ENCODE results near the gene ZNF594.

GRCh38 chr17:5219536-5219935 is 27.9 kb upstream of the ZNF594 start:
- TF ChIP-seq CTCF (IDR thresholded peaks at IDR 0.05) (no peak), POLR2A (IDR thresholded peaks at IDR 0.05) (no peak)

Data from testis (tissue), 2 donors.